Right renal cortex interstitium (tissue), 3 donors: ENCODE measurements around the gene SFTPA2. TPM values are rescaled to one million over a fixed set of nuclear protein-coding genes. Genes with fewer than 3 reads are reported as not detected.
"Not testable (repeated sequence)": the region's sequence is repeated elsewhere in the genome, so short reads cannot be mapped to it uniquely, and the experiment has no call there.

Experiments
- DNase-seq, 3 donors: peaks; one replicate each; pipeline ENCODE4 v3.0.0-alpha.2; 2013; ENCODE audit warnings: low read depth in 3 of 3, low spot score in 2 of 3
- polyA plus RNA-seq, 3 donors: library from polyadenylated mRNA; unstranded; fragments of 120-200 nt; gene quantifications; one replicate each; pipeline ENCODE4 v1.2.1, GENCODE V29; 2013; ENCODE audit not compliant: insufficient read length in 3 of 3

The SFTPA2 gene
- polyA plus RNA-seq, 3 donors, result not detected

DNA sequence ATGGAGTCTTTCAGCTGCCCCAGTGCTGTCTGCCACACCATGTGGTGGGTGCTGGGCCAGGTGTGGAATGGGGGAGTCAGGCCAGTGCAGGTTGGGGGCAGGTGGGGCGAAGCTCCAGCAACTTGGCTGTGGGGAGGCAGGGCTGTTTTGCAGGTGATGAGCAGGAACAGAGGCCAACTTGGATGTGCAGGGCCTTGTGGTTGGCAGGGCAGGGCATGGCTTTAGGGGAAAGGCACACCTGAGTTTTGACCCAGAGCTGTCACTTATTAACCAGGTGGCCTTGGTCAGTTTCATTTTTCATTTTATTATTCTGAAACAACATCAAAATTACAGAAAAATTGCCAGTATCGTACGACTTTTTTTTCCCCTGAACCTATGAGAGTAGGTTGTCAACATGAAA, 1.1 kb upstream of the SFTPA2 start:
- DNase-seq, result no peak

GRCh38 chr10:79559726-79560125, 481 bp downstream of the SFTPA2 start:
- no peak for DNase-seq

DNA sequence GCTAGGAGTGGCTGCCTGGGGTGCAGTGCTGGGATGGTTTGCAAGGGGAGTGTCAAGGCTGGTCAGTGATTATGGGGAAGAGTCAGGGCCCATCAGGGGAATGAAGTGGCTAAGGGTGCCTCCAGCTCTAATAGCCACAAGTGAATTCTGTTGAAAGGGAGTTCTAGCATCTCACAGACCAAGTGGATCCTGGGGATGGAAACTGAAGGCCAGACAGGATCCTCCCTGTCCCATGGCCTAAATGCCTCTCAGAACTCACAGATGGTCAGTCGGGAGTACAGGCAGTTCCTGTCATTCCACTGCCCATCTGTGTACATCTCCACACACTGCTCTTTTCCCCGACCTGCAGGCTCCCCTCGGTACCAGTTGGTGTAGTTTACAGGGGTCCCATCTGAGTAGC, 3.2 kb downstream of the SFTPA2 start:
- not testable (repeated sequence) for DNase-seq

GRCh38 chr10:79555354-79556309, 4.6 kb downstream of the SFTPA2 start:
- no peak for DNase-seq

DNA sequence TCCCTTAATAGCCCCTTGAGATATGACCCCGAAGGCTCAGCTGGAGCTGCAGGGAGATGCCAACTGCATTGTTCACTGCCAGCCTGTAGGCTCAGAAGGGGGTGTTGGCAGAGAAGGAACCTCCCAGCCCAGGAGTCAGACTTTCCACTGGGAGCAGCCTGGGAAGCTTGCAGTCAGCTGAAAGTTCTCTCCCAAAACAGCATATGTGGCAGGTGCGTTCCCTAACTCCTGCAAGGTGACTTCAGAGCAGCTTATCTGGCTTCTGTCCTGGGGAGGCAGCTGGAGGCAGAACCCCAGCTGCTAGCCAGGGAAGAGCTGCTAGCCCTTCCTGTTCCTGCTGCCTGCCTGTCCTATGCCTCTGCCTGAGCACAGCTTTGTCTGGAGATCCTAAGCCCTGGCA, 8.1 kb downstream of the SFTPA2 start:
- no peak for DNase-seq

- no peak for DNase-seq
Observed at GRCh38 chr10:79547973-79548372, 12.2 kb downstream of the SFTPA2 start.

GRCh38 chr10:79547128-79547527, 13.1 kb downstream of the SFTPA2 start:
- not testable (repeated sequence) for DNase-seq

- not testable (repeated sequence) for DNase-seq
Observed at GRCh38 chr10:79544926-79545659, 15.1 kb downstream of the SFTPA2 start.

GRCh38 chr10:79544408-79544807, 15.8 kb downstream of the SFTPA2 start:
- DNase-seq, result not testable (repeated sequence)

- DNase-seq, result no peak
Observed at GRCh38 chr10:79542626-79543025, 17.6 kb downstream of the SFTPA2 start.

DNA sequence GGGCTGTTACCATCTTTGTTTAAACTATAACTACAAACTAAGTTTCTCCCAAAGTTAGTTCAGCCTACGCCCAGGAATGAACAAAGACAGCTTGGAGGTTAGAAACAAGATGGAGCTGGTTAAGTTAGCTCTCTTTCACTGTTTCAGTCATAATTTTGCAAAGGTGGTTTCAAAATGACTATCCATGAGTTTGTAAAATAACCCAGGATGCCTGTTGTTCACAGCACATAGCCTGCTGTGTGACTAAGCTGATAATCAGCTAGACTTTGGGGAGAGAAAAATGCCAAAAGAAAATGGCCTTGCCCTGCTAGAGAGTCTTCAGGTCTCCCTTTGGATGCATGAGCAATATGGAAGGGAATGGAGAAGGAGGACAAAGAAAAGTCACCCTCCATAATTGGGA, 19.3 kb downstream of the SFTPA2 start:
- not testable (repeated sequence) for DNase-seq

- DNase-seq, result not testable (repeated sequence)
Observed at GRCh38 chr10:79538311-79538710, 21.9 kb downstream of the SFTPA2 start.

GRCh38 chr10:79533903-79534175, 26.4 kb downstream of the SFTPA2 start:
- not testable (repeated sequence) for DNase-seq

DNA sequence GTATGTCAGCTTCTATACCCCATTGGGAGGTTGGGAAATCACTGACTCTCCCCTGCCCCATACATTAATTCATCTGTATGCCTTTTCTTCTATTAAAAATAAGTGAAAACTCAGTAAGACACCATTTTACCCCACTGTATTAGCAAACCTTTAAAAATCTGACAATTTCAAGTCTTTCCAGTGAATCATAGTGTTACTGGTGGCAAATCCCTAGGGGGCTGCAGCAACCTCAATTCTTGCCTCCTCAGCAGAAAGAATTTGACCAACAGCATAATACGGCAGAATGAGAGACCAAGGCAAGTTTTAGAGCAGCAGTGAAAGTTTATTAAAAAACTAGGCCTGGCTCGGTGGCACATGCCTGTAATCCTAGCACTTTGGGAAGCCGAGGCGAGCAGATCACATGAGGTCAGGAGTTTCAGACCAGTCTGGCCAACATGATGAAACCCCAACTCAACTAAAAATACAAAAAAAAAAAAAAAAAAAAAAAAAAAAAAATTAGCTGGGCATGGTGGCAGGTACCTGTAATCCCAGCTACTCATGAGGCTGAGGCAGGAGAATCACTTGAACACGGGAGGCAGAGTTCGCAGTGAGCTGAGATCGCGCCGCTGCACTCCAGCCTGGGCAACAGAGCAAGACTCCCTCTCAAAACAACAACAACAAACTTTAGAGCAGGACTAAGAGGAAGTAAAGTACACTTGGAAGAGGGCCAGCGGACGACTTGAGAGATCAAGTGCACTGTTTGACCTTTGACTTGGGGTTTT, 26.9 kb downstream of the SFTPA2 start:
- not testable (repeated sequence) for DNase-seq

DNA sequence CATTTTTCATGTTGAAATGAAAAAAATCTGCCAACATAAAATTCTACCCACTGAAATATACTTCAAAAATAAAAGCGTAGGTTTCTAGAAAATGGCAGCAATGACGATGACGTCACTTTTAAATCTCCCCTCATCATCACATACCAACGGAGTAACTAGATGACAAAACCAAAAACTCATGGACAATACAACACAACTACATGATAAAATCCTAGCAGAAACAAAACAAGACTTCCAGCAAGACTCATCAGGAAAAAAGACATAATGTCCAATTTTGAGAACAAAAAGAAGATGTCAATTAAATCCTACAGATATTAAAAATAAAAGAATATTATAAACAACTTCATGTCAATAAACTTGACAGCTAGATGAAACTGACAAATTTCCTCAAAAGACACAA, 31.9 kb downstream of the SFTPA2 start:
- DNase-seq, result not testable (repeated sequence)

GRCh38 chr10:79525049-79525710, 35.0 kb downstream of the SFTPA2 start:
- not testable (repeated sequence) for DNase-seq

GRCh38 chr10:79523157-79523853, 36.9 kb downstream of the SFTPA2 start:
- DNase-seq, result not testable (repeated sequence)

DNA sequence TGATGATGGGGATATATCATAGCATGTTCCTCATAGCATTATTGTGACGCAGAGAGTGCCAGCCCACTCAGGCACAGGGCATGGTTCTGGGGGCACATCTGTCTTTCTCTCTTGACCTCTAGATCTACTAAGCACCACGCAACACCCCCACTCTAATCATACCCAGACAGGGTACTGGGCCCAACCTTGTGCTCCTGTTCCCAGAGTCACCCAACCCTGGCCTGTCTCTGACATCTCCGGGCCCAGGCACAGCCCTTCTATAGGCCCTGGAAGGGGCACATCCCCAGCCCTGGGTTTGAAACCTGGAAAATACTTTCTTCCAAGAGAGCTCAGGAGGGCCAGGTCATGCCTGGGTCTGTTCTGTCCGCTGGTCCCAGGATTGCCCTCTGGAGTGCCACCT, 37.7 kb downstream of the SFTPA2 start:
- DNase-seq, result not testable (repeated sequence)

GRCh38 chr10:79521751-79522150, 38.5 kb downstream of the SFTPA2 start:
- DNase-seq, result not testable (repeated sequence)

DNA sequence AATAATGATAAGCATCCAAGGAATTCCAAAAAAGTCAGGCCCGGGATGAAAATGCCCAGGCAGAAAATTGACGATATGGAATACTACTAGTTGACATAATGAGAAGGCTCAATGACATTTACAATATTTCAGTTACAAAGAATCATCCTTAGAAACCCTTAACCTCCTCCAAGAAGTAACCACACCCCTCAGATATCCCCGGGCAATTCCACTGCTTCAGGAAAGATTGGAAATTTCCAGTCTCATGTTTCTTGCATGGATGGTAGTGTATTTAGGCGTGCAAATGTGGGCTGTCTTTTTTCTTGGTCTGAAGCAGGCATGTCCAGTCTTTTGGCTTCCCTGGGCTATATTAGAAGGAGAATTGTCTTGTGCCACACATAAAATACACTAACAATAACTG, 42.6 kb downstream of the SFTPA2 start:
- DNase-seq, result not testable (repeated sequence)
